ENCODE results near the gene XYLT1.

The XYLT1 gene

GRCh38 chr16:17145029-17145428 lies 325.7 kb downstream of the XYLT1 start:
- no peak for DNase-seq (ENCODE audit: low spot score)

GRCh38 chr16:17144431-17144830 lies 326.3 kb downstream of the XYLT1 start:
- no peak for DNase-seq (ENCODE audit: low spot score)

- DNase-seq (ENCODE audit: low spot score) = no peak
Observed at GRCh38 chr16:17143546-17144419, 327.0 kb downstream of the XYLT1 start.

GRCh38 chr16:17138801-17139200 lies 332.0 kb downstream of the XYLT1 start:
- no peak for DNase-seq (ENCODE audit: low spot score)

GRCh38 chr16:17135439-17135838 lies 335.3 kb downstream of the XYLT1 start:
- no peak for DNase-seq (ENCODE audit: low spot score)

- no peak for DNase-seq (ENCODE audit: low spot score)
Observed at GRCh38 chr16:17134586-17134985, 336.2 kb downstream of the XYLT1 start.

GRCh38 chr16:17133851-17134250 lies 336.9 kb downstream of the XYLT1 start:
- no peak for DNase-seq (ENCODE audit: low spot score)

GRCh38 chr16:17131351-17131750 lies 339.4 kb downstream of the XYLT1 start:
- no peak for DNase-seq (ENCODE audit: low spot score)

- DNase-seq (ENCODE audit: low spot score) = no peak
Observed at GRCh38 chr16:17130733-17131132, 340.0 kb downstream of the XYLT1 start.

- DNase-seq (ENCODE audit: low spot score) = peak; percentile 40
Observed at GRCh38 chr16:17129971-17130370, 340.8 kb downstream of the XYLT1 start.

- no peak for DNase-seq (ENCODE audit: low spot score)
Observed at GRCh38 chr16:17128791-17129190, 342.0 kb downstream of the XYLT1 start.

GRCh38 chr16:17126156-17126555 lies 344.6 kb downstream of the XYLT1 start:
- DNase-seq (ENCODE audit: low spot score) = no peak

GRCh38 chr16:17125671-17126070 lies 345.1 kb downstream of the XYLT1 start:
- no peak for DNase-seq (ENCODE audit: low spot score)

- no peak for DNase-seq (ENCODE audit: low spot score)
Observed at GRCh38 chr16:17117906-17118577, 352.7 kb downstream of the XYLT1 start.

GRCh38 chr16:17116595-17117322 lies 354.0 kb downstream of the XYLT1 start:
- DNase-seq (ENCODE audit: low spot score) = no peak

GRCh38 chr16:17109413-17109812 lies 361.3 kb downstream of the XYLT1 start:
- no peak for DNase-seq (ENCODE audit: low spot score)

- no peak for DNase-seq (ENCODE audit: low spot score)
Observed at GRCh38 chr16:17108596-17108995, 362.2 kb downstream of the XYLT1 start.

- no peak for DNase-seq (ENCODE audit: low spot score)
Observed at GRCh38 chr16:17107450-17107849, 363.3 kb downstream of the XYLT1 start.

GRCh38 chr16:17106243-17106791 lies 364.4 kb downstream of the XYLT1 start:
- DNase-seq (ENCODE audit: low spot score) = no peak

GRCh38 chr16:17105239-17105797 lies 365.4 kb downstream of the XYLT1 start:
- DNase-seq (ENCODE audit: low spot score) = no peak

- no peak for DNase-seq (ENCODE audit: low spot score)
Observed at GRCh38 chr16:17104654-17105053, 366.1 kb downstream of the XYLT1 start.

- DNase-seq (ENCODE audit: low spot score) = no peak
Observed at GRCh38 chr16:17103216-17103615, 367.5 kb downstream of the XYLT1 start.
